ENCODE results near the gene ATG9B. TPM values are rescaled to one million over a fixed set of nuclear protein-coding genes. Genes with fewer than 3 reads are reported as not detected.

The ATG9B gene
- polyA plus RNA-seq, 2 donors, result 36.0 to 143 TPM

- H3K4me3 ChIP-seq (ENCODE audit: low read depth in 1 of 2, low read length in 2 of 2), result no peak overlapping the region
- 39 to 42% methylated on average over 7 of the region's 7 CpGs for WGBS, 2 donors
- H3K27me3 ChIP-seq (ENCODE audit: control insufficient read depth in 1 of 2, insufficient read depth in 2 of 2, low read length in 2 of 2), result peaks cover 0 to 3% of the 10 kb centered on the region in 2 donors
- no peaks in the 10 kb centered on the region for H3K9me3 ChIP-seq (ENCODE audit: control insufficient read depth in 2 of 2, insufficient read depth in 1 of 2, low read depth in 1 of 2, low read length in 1 of 2)
- no peaks in the 10 kb centered on the region for H3K36me3 ChIP-seq (ENCODE audit: control insufficient read depth in 2 of 2, insufficient read depth in 2 of 2, low read length in 1 of 2)
- no peak overlapping the region for H3K27ac ChIP-seq (ENCODE audit: low read depth in 2 of 2, low read length in 1 of 2)
- peaks cover 7 to 9% of the 10 kb centered on the region in 2 donors for H3K4me1 ChIP-seq (ENCODE audit: control insufficient read depth in 2 of 2, insufficient read depth in 2 of 2, low read length in 1 of 2)
Measured at GRCh38 chr7:150979713-150980390, 44.4 kb downstream of the ATG9B start.

GRCh38 chr7:150978126-150978789 is 46.0 kb downstream of the ATG9B start, which contains the start of gene KCNH2:
TSS of gene KCNH2 (minus strand) at chr7:150978321. CDS start at chr7:150977913, 408 bp downstream.
- Histone ChIP-seq H3K27me3 (ENCODE audit: control insufficient read depth in 1 of 2, insufficient read depth in 2 of 2, low read length in 2 of 2) (peaks cover 0 to 3% of the 10 kb centered on the region in 2 donors), H3K27ac (ENCODE audit: low read depth in 2 of 2, low read length in 1 of 2) (peak within 1 kb of the TSS; percentile 9 to 65)

GRCh38 chr7:150977382-150978125 is 46.7 kb downstream of the ATG9B start:
- WGBS, 2 donors, result 5 to 9% methylated on average over 28 to 62 of the region's 62 CpGs
- Histone ChIP-seq H3K27ac (ENCODE audit: low read depth in 2 of 2, low read length in 1 of 2) (peak overlapping the region in 1 of 2 donors; percentile 65), H3K27me3 (ENCODE audit: control insufficient read depth in 1 of 2, insufficient read depth in 2 of 2, low read length in 2 of 2) (peaks cover 0 to 3% of the 10 kb centered on the region in 2 donors), H3K36me3 (ENCODE audit: control insufficient read depth in 2 of 2, insufficient read depth in 2 of 2, low read length in 1 of 2) (no peaks in the 10 kb centered on the region), H3K4me1 (ENCODE audit: control insufficient read depth in 2 of 2, insufficient read depth in 2 of 2, low read length in 1 of 2) (peaks cover 10 to 17% of the 10 kb centered on the region in 2 donors), H3K9me3 (ENCODE audit: control insufficient read depth in 2 of 2, insufficient read depth in 1 of 2, low read depth in 1 of 2, low read length in 1 of 2) (no peaks in the 10 kb centered on the region), H3K4me3 (ENCODE audit: low read depth in 1 of 2, low read length in 2 of 2) (peak overlapping the region in 1 of 2 donors; percentile 50)

More at GRCh38 chr7:150978126-150978789, 46.0 kb downstream of the ATG9B start, which contains the start of gene KCNH2:
- H3K36me3 ChIP-seq (ENCODE audit: control insufficient read depth in 2 of 2, insufficient read depth in 2 of 2, low read length in 1 of 2), result no peaks in the 10 kb centered on the region
- H3K4me3 ChIP-seq (ENCODE audit: low read depth in 1 of 2, low read length in 2 of 2), result peak within 1 kb of the TSS in 1 of 2 donors; percentile 50
- no peaks in the 10 kb centered on the region for H3K9me3 ChIP-seq (ENCODE audit: control insufficient read depth in 2 of 2, insufficient read depth in 1 of 2, low read depth in 1 of 2, low read length in 1 of 2)
- WGBS, 2 donors, result 0 to 1% methylated on average over 47 to 81 of the region's 81 CpGs
- H3K4me1 ChIP-seq (ENCODE audit: control insufficient read depth in 2 of 2, insufficient read depth in 2 of 2, low read length in 1 of 2), result peaks cover 10 to 17% of the 10 kb centered on the region in 2 donors

GRCh38 chr7:150976529-150977381 is 47.5 kb downstream of the ATG9B start:
- Histone ChIP-seq H3K4me1 (ENCODE audit: control insufficient read depth in 2 of 2, insufficient read depth in 2 of 2, low read length in 1 of 2) (peaks cover 10 to 17% of the 10 kb centered on the region in 2 donors), H3K9me3 (ENCODE audit: control insufficient read depth in 2 of 2, insufficient read depth in 1 of 2, low read depth in 1 of 2, low read length in 1 of 2) (no peaks in the 10 kb centered on the region), H3K36me3 (ENCODE audit: control insufficient read depth in 2 of 2, insufficient read depth in 2 of 2, low read length in 1 of 2) (no peaks in the 10 kb centered on the region), H3K27me3 (ENCODE audit: control insufficient read depth in 1 of 2, insufficient read depth in 2 of 2, low read length in 2 of 2) (peaks cover 0 to 3% of the 10 kb centered on the region in 2 donors), H3K27ac (ENCODE audit: low read depth in 2 of 2, low read length in 1 of 2) (peak overlapping the region in 1 of 2 donors; percentile 50), H3K4me3 (ENCODE audit: low read depth in 1 of 2, low read length in 2 of 2) (peak overlapping the region in 1 of 2 donors; percentile 50)
- WGBS, 2 donors, result 46 to 49% methylated on average over 13 of the region's 13 CpGs

- Histone ChIP-seq H3K36me3 (ENCODE audit: control insufficient read depth in 2 of 2, insufficient read depth in 2 of 2, low read length in 1 of 2) (no peaks in the 10 kb centered on the region), H3K27ac (ENCODE audit: low read depth in 2 of 2, low read length in 1 of 2) (peak overlapping the region; percentile 5 to 27), H3K9me3 (ENCODE audit: control insufficient read depth in 2 of 2, insufficient read depth in 1 of 2, low read depth in 1 of 2, low read length in 1 of 2) (no peaks in the 10 kb centered on the region), H3K27me3 (ENCODE audit: control insufficient read depth in 1 of 2, insufficient read depth in 2 of 2, low read length in 2 of 2) (peaks cover 0 to 3% of the 10 kb centered on the region in 2 donors), H3K4me3 (ENCODE audit: low read depth in 1 of 2, low read length in 2 of 2) (no peak overlapping the region), H3K4me1 (ENCODE audit: control insufficient read depth in 2 of 2, insufficient read depth in 2 of 2, low read length in 1 of 2) (peaks cover 10 to 17% of the 10 kb centered on the region in 2 donors)
- 71 to 77% methylated on average over 9 of the region's 9 CpGs for WGBS, 2 donors
Measured at GRCh38 chr7:150975536-150976319, 48.6 kb downstream of the ATG9B start.

GRCh38 chr7:150974468-150975391 is 49.6 kb downstream of the ATG9B start:
- H3K36me3 ChIP-seq (ENCODE audit: control insufficient read depth in 2 of 2, insufficient read depth in 2 of 2, low read length in 1 of 2), result no peaks in the 10 kb centered on the region
- no peaks in the 10 kb centered on the region for H3K9me3 ChIP-seq (ENCODE audit: control insufficient read depth in 2 of 2, insufficient read depth in 1 of 2, low read depth in 1 of 2, low read length in 1 of 2)
- peaks cover 0 to 3% of the 10 kb centered on the region in 2 donors for H3K27me3 ChIP-seq (ENCODE audit: control insufficient read depth in 1 of 2, insufficient read depth in 2 of 2, low read length in 2 of 2)
- H3K4me1 ChIP-seq (ENCODE audit: control insufficient read depth in 2 of 2, insufficient read depth in 2 of 2, low read length in 1 of 2), result peaks cover 10 to 17% of the 10 kb centered on the region in 2 donors
- peak overlapping the region; percentile 23 to 39 for H3K4me3 ChIP-seq (ENCODE audit: low read depth in 1 of 2, low read length in 2 of 2)
- H3K27ac ChIP-seq (ENCODE audit: low read depth in 2 of 2, low read length in 1 of 2), result peak overlapping the region; percentile 32 to 50
- WGBS, 2 donors, result 2 to 3% methylated on average over 83 to 89 of the region's 89 CpGs

GRCh38 chr7:150973571-150974451 is 50.5 kb downstream of the ATG9B start:
- peaks cover 0 to 3% of the 10 kb centered on the region in 2 donors for H3K27me3 ChIP-seq (ENCODE audit: control insufficient read depth in 1 of 2, insufficient read depth in 2 of 2, low read length in 2 of 2)
- H3K4me1 ChIP-seq (ENCODE audit: control insufficient read depth in 2 of 2, insufficient read depth in 2 of 2, low read length in 1 of 2), result peaks cover 10 to 17% of the 10 kb centered on the region in 2 donors
- WGBS, 2 donors, result 41 to 43% methylated on average over 26 to 27 of the region's 27 CpGs
- H3K4me3 ChIP-seq (ENCODE audit: low read depth in 1 of 2, low read length in 2 of 2), result peak overlapping the region in 1 of 2 donors; percentile 23
- H3K36me3 ChIP-seq (ENCODE audit: control insufficient read depth in 2 of 2, insufficient read depth in 2 of 2, low read length in 1 of 2), result no peaks in the 10 kb centered on the region
- no peaks in the 10 kb centered on the region for H3K9me3 ChIP-seq (ENCODE audit: control insufficient read depth in 2 of 2, insufficient read depth in 1 of 2, low read depth in 1 of 2, low read length in 1 of 2)
- peak overlapping the region in 1 of 2 donors; percentile 50 for H3K27ac ChIP-seq (ENCODE audit: low read depth in 2 of 2, low read length in 1 of 2)

Measured in esophagus (tissue), 2 donors.